22Rv1 (cell line): ENCODE results near the gene MAML3.

Experiments
- H3K27ac ChIP-seq: fragments of 450-650 bp; 2 replicates; pipeline ENCODE4 v1.5.1; 2017
- CTCF ChIP-seq: fragments of 450-650 bp; IDR thresholded peaks from 2 replicates; pipeline ENCODE4 v1.5.1; 2017; ENCODE audit warnings: mild to moderate bottlenecking
- ZFX ChIP-seq: fragments of 450-650 bp; IDR thresholded peaks from 2 replicates; pipeline ENCODE4 v1.6.1; 2017; ENCODE audit warnings: antibody characterized with exemption, borderline replicate concordance

Gene MAML3

GRCh38 chr4:139682741-139683151 lies 471.2 kb downstream of the MAML3 start:
- TF ChIP-seq CTCF (no peak), ZFX (no peak)

GRCh38 chr4:139682309-139682708 lies 471.7 kb downstream of the MAML3 start:
- H3K27ac ChIP-seq = no peak overlapping the region
- TF ChIP-seq CTCF (no peak), ZFX (no peak)

More at GRCh38 chr4:139682741-139683151, 471.2 kb downstream of the MAML3 start:
- no peak overlapping the region for H3K27ac ChIP-seq

- no peak for TF ChIP-seq CTCF
- no peak for TF ChIP-seq ZFX
- no peak overlapping the region for H3K27ac ChIP-seq
These were observed 476.9 kb downstream of the MAML3 start for GRCh38 chr4:139676913-139677585.

GRCh38 chr4:139676365-139676764 lies 477.6 kb downstream of the MAML3 start:
- H3K27ac ChIP-seq = no peak overlapping the region
- no peak for TF ChIP-seq CTCF
- TF ChIP-seq ZFX = no peak

GRCh38 chr4:139675651-139676050 lies 478.3 kb downstream of the MAML3 start:
- TF ChIP-seq CTCF (no peak), ZFX (no peak)
- H3K27ac ChIP-seq = no peak overlapping the region

GRCh38 chr4:139674875-139675550 lies 479.0 kb downstream of the MAML3 start:
- TF ChIP-seq ZFX (no peak), CTCF (no peak)
- H3K27ac ChIP-seq = no peak overlapping the region

- no peak for TF ChIP-seq CTCF
- no peak overlapping the region for H3K27ac ChIP-seq
These were observed 481.3 kb downstream of the MAML3 start for GRCh38 chr4:139672732-139673131.
